OCI-LY1 (cell line): ENCODE results near the gene UGCG.

Source experiments
- H2AFZ ChIP-seq: fragments of 200-600 bp; sonication (generic), shearing (Covaris generic); 2 replicates; pipeline ENCODE4 v1.6.0; 2014; ENCODE audit warnings: antibody characterized with exemption, mild to moderate bottlenecking, low read length
- H3F3A ChIP-seq: fragments of 200-600 bp; sonication (generic), shearing (Covaris generic); 2 replicates; pipeline ENCODE4 v1.6.0; 2014; ENCODE audit warnings: mild to moderate bottlenecking, antibody characterized with exemption, low read length, moderate library complexity; ENCODE audit not compliant: insufficient read depth
- H3K27ac ChIP-seq: fragments of 200-600 bp; sonication (generic); 2 replicates; pipeline ENCODE4 v1.5.1; 2014; ENCODE audit warnings: low read length, mixed run types, mild to moderate bottlenecking, low read depth; ENCODE audit not compliant: poor library complexity, severe bottlenecking
- H3K27me3 ChIP-seq: fragments of 200-600 bp; sonication (generic); 2 replicates; pipeline ENCODE4 v1.6.0; 2014; ENCODE audit warnings: antibody characterized with exemption, mild to moderate bottlenecking, low read length, moderate library complexity; ENCODE audit not compliant: insufficient read depth
- H3K36me3 ChIP-seq: fragments of 200-600 bp; sonication (generic); 2 replicates; pipeline ENCODE4 v1.6.1; 2014; ENCODE audit warnings: mild to moderate bottlenecking, antibody characterized with exemption, low read length, moderate library complexity, mixed read lengths; ENCODE audit not compliant: insufficient read depth
- H3K4me1 ChIP-seq: fragments of 200-600 bp; sonication (generic); 2 replicates; pipeline ENCODE4 v1.5.1; 2014; ENCODE audit warnings: mild to moderate bottlenecking, low read length, moderate library complexity; ENCODE audit not compliant: insufficient read depth, severe bottlenecking
- H3K4me2 ChIP-seq: fragments of 200-600 bp; sonication (generic), shearing (Covaris generic); 2 replicates; pipeline ENCODE4 v1.6.1; 2014; ENCODE audit warnings: low read length
- H3K4me3 ChIP-seq: fragments of 200-600 bp; sonication (generic); 2 replicates; pipeline ENCODE4 v1.5.1; 2014; ENCODE audit warnings: low read length, low read depth, mild to moderate bottlenecking, mixed read lengths; ENCODE audit not compliant: poor library complexity, severe bottlenecking
- H3K79me2 ChIP-seq: fragments of 200-600 bp; shearing (Covaris generic); 2 replicates; pipeline ENCODE4 v1.6.1; 2016; ENCODE audit warnings: mixed run types, low read length, mixed read lengths; ENCODE audit not compliant: insufficient read depth
- H3K9ac ChIP-seq: fragments of 200-600 bp; sonication (generic), shearing (Covaris generic); 2 replicates; pipeline ENCODE4 v1.6.1; 2014; ENCODE audit warnings: mild to moderate bottlenecking, low read length, mixed read lengths
- H3K9me2 ChIP-seq: fragments of 200-600 bp; sonication (generic), shearing (Covaris generic); 2 replicates; pipeline ENCODE4 v1.6.1; 2014; ENCODE audit warnings: low read depth, mild to moderate bottlenecking, low read length, mixed read lengths
- H3K9me3 ChIP-seq: fragments of 200-600 bp; shearing (Covaris generic); 2 replicates; pipeline ENCODE4 v1.6.1; 2014; ENCODE audit warnings: low read length, mixed read lengths
- H4K20me1 ChIP-seq: fragments of 200-600 bp; sonication (generic), shearing (Covaris generic); 2 replicates; pipeline ENCODE4 v1.6.0; 2016; ENCODE audit warnings: mild to moderate bottlenecking, low read length; ENCODE audit not compliant: insufficient read depth
- EZH2 ChIP-seq: fragments of 200-600 bp; sonication (generic), shearing (Covaris generic); IDR thresholded peaks from 2 replicates; pipeline ENCODE4 v1.8.0; 2017; ENCODE audit warnings: borderline replicate concordance, mixed run types, mild to moderate bottlenecking, antibody characterized with exemption, low read length, moderate library complexity, mixed read lengths
- TF ChIP-seq, protein P1 (sequence below): fragments of 200-600 bp; sonication (generic), shearing (Covaris generic); IDR thresholded peaks from 2 replicates; pipeline ENCODE4 v1.5.1; 2017; ENCODE audit warnings: mild to moderate bottlenecking, antibody characterized with exemption, low read length, moderate library complexity, mixed read lengths

Gene UGCG

DNA sequence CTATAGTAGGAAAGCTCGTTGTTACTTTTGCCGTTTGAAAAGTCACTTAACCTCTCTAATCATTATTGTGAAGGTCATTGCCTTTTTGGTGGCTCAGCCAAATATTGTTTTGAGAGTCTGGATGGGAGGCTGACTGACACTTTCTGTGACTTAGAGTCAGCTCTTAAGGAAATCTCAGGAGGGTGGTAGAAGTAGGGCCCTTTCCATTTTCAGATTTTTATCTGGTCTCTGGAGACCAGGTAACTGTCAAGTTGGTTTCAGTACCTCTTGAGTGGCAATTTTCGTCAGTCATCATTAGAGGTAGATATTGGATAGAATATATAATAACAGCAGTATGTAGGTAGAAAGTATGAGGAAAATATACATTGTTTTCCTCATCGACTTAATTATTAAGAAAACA lies 23.3 kb downstream of the UGCG start:
- no peaks in the 10 kb centered on the region for H4K20me1 ChIP-seq

DNA sequence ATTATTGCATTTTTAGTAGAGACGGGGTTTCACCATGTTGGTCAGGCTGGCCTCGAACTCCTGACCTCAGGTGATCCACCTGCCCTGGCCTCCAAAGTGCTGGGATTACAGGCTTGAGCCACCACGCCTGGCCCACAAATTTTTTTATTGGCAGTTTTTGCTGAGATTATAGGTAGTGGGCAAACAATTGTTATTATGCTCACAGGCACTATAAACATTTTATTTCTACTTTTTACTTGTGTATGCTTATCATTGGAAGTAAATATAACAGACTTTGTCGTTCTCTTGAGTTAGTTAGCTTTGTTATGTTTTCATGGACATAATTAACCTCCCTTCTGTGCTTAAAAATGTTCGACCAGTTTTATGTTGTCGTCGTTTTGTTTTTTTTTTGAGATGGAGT lies 23.9 kb downstream of the UGCG start:
- Histone ChIP-seq H3K36me3 (peaks cover 33% of the 10 kb centered on the region), H3K9ac (no peak overlapping the region), H3K4me1 (peaks cover 91% of the 10 kb centered on the region), H2AFZ (no peak overlapping the region), H3K4me2 (no peak overlapping the region), H3K4me3 (no peak overlapping the region), H3K27me3 (no peaks in the 10 kb centered on the region), H3K9me3 (no peaks in the 10 kb centered on the region), H3K9me2 (no peaks in the 10 kb centered on the region), H3K79me2 (peaks cover 34% of the 10 kb centered on the region), H3F3A (peaks cover 5% of the 10 kb centered on the region), H3K27ac (peak overlapping the region; percentile 69), H4K20me1 (no peaks in the 10 kb centered on the region)
- TF ChIP-seq, protein P1, sequence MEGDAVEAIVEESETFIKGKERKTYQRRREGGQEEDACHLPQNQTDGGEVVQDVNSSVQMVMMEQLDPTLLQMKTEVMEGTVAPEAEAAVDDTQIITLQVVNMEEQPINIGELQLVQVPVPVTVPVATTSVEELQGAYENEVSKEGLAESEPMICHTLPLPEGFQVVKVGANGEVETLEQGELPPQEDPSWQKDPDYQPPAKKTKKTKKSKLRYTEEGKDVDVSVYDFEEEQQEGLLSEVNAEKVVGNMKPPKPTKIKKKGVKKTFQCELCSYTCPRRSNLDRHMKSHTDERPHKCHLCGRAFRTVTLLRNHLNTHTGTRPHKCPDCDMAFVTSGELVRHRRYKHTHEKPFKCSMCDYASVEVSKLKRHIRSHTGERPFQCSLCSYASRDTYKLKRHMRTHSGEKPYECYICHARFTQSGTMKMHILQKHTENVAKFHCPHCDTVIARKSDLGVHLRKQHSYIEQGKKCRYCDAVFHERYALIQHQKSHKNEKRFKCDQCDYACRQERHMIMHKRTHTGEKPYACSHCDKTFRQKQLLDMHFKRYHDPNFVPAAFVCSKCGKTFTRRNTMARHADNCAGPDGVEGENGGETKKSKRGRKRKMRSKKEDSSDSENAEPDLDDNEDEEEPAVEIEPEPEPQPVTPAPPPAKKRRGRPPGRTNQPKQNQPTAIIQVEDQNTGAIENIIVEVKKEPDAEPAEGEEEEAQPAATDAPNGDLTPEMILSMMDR: no peak
- no peak for TF ChIP-seq EZH2

More for the DNA sequence above, 23.3 kb downstream of the UGCG start:
- Histone ChIP-seq H3K4me1 (peaks cover 91% of the 10 kb centered on the region), H3F3A (no peaks in the 10 kb centered on the region), H3K4me3 (no peak overlapping the region), H3K4me2 (no peak overlapping the region; the same call in 1 of the 2 replicates), H3K27ac (peak overlapping the region; percentile 69), H3K79me2 (peaks cover 36% of the 10 kb centered on the region), H3K36me3 (peaks cover 33% of the 10 kb centered on the region), H2AFZ (no peak overlapping the region), H3K9me3 (no peaks in the 10 kb centered on the region), H3K27me3 (no peaks in the 10 kb centered on the region), H3K9ac (no peak overlapping the region), H3K9me2 (no peaks in the 10 kb centered on the region)
- no peak for TF ChIP-seq EZH2
- TF ChIP-seq, protein P1: no peak

DNA sequence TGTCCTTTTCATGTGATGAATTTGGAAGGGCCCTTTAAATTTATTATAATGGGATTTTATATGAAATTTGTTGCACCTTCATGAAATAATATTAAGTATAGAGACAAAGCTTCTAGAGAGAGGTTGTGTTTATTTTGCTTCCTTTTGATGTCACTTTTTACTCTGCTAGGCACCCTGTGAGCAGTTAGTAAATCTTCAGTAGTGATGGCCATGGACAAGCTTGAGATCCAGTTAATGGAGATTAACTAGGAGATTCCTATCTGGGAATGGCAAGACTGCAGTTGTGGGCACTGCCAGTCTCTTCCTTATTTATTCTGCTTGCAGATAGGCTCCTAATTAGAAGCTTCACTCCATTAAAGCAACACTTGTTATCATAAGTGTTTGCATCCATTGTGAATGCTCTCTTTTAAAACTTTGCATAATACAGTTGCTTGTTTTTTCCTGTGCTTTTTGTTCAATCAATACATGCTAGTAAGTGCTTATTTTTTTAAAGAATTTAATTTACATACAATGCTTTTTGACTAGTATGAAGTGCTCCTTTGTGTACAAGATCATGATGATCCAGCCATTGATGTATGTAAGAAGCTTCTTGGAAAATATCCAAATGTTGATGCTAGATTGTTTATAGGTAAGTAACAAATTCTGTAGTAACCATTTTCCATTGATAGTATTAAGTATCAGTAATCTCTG lies 25.9 kb downstream of the UGCG start:
- Histone ChIP-seq H3K4me2 (peak overlapping the region; percentile 30; the same call in 1 of the 2 replicates), H3K36me3 (peaks cover 38% of the 10 kb centered on the region), H3K4me3 (no peak overlapping the region), H4K20me1 (no peaks in the 10 kb centered on the region), H3K79me2 (0 out of 2 replicates have a peak, but pooled peaks cover 17% of the 10 kb centered on the region), H3K9me3 (no peaks in the 10 kb centered on the region), H3K9ac (no peak overlapping the region; the same call in 1 of the 2 replicates), H3K9me2 (no peaks in the 10 kb centered on the region), H2AFZ (no peak overlapping the region), H3K27ac (peak overlapping the region; percentile 58), H3F3A (peaks cover 11% of the 10 kb centered on the region), H3K27me3 (no peaks in the 10 kb centered on the region), H3K4me1 (peaks cover 91% of the 10 kb centered on the region)
- TF ChIP-seq, protein P1: no peak
- TF ChIP-seq EZH2: no peak
